A673 (cell line): ENCODE data around the gene MDGA2.

Experiments
- CTCF ChIP-seq: fragments of 300-800, 200-600 bp; sonication (generic); conservative IDR thresholded peaks from 2 replicates; pipeline ENCODE4 v1.5.1; 2017; ENCODE audit warnings: low read depth, mild to moderate bottlenecking, antibody characterized with exemption, low read length, moderate library complexity, mixed read lengths
- EZH2 ChIP-seq: fragments of 200-600 bp; sonication (generic); IDR thresholded peaks from 2 replicates; pipeline ENCODE4 v1.6.1; 2017; ENCODE audit warnings: borderline replicate concordance, low read depth, mild to moderate bottlenecking, mixed read lengths, antibody characterized with exemption, low read length; ENCODE audit not compliant: poor library complexity, severe bottlenecking

DNA sequence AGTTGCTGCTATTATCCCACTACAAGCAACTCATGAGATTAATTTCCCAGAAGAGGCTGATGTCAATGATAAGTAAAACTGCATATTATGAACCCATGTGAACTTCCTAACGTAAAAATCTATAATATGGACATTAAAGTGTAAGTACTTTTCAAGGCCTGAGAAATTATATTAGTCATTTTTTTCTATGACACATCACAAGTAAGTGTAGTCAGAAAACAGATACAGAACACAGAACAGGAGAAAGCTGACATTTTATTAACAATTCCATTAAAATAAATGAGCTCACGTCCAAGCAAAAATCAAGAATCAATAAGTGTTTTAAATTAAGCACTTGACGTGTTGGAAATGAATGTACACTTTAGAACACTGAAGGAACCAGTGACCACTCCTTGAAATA is 155.0 kb downstream of the MDGA2 start:
- TF ChIP-seq CTCF (no peak), EZH2 (no peak)
